Activated CD8-positive, alpha-beta memory T cell treated with anti-CD3 and anti-CD28 coated beads, Interleukin-2, amount 10 ng/mL, durations not matched to agents 7 days and 5 days (primary cell): ENCODE data around the gene GPC1. TPM values are rescaled to one million over a fixed set of nuclear protein-coding genes. Genes with fewer than 3 reads are reported as not detected.

Experiments
- ATAC-seq: fragments of 150-1000 bp; cut with Tn5 transposase; one replicate; pipeline ENCODE4 v1.10.0; 2021; ENCODE audit warnings: moderate library complexity
- CTCF ChIA-PET: fragments of 350-600 bp; sonication (Branson Sonifier 250); formaldehyde crosslinking; loops from one replicate; lab custom pipeline; 2021; ENCODE audit warnings: antibody characterized with exemption; lab: Charles Lee
- DNase-seq: peaks from one replicate; pipeline ENCODE4 v3.0.0-alpha.2; 2020
- H3K27ac Mint-ChIP-seq: one replicate; pipeline ENCODE4 v1.8.0; 2021; ENCODE audit warnings: mild to moderate bottlenecking, mixed read lengths
- H3K27me3 Mint-ChIP-seq: one replicate; pipeline ENCODE4 v1.8.0; 2021; ENCODE audit warnings: mixed read lengths
- H3K36me3 Mint-ChIP-seq: one replicate; pipeline ENCODE4 v1.8.0; 2021; ENCODE audit warnings: mild to moderate bottlenecking, mixed read lengths
- H3K4me1 Mint-ChIP-seq: one replicate; pipeline ENCODE4 v1.8.0; 2021; ENCODE audit warnings: mixed read lengths
- H3K4me3 Mint-ChIP-seq: one replicate; pipeline ENCODE4 v1.8.0; 2021; ENCODE audit warnings: mild to moderate bottlenecking, moderate library complexity, mixed read lengths
- H3K9me3 Mint-ChIP-seq: one replicate; pipeline ENCODE4 v1.8.0; 2022; ENCODE audit warnings: low read depth, mixed read lengths
- total RNA-seq, 2 experiments: library from RNA; stranded (reverse); gene quantifications; one replicate each; pipeline ENCODE4 v1.2.3, GENCODE V29; 2021

The GPC1 gene
- total RNA-seq, 2 experiments from 2014 or later = 3.2 to 4.5 TPM

- CTCF ChIA-PET = no interaction called here
- H3K27ac Mint-ChIP-seq = no peak overlapping the region
Measured at GRCh38 chr2:240392948-240393830, 42.3 kb upstream of the GPC1 start.

GRCh38 chr2:240393831-240394410 lies 41.5 kb upstream of the GPC1 start:
- no peaks in the 10 kb centered on the region for H3K9me3 Mint-ChIP-seq
- CTCF ChIA-PET = no interaction called here
- DNase-seq = no peak

More at GRCh38 chr2:240392948-240393830, 42.3 kb upstream of the GPC1 start:
- DNase-seq (no peak), ATAC-seq (peak; percentile 28)
- Mint-ChIP-seq H3K36me3 (no peaks in the 10 kb centered on the region), H3K9me3 (no peaks in the 10 kb centered on the region), H3K4me1 (peaks cover 5% of the 10 kb centered on the region), H3K27me3 (no peaks in the 10 kb centered on the region), H3K4me3 (no peak overlapping the region)

GRCh38 chr2:240394549-240394948 lies 40.9 kb upstream of the GPC1 start:
- DNase-seq (no peak), ATAC-seq (no peak)
- no peaks in the 10 kb centered on the region for H3K27me3 Mint-ChIP-seq
- peaks cover 5% of the 10 kb centered on the region for H3K4me1 Mint-ChIP-seq
- no peaks in the 10 kb centered on the region for H3K9me3 Mint-ChIP-seq
- H3K4me3 Mint-ChIP-seq = no peak overlapping the region
- no peak overlapping the region for H3K27ac Mint-ChIP-seq
- CTCF ChIA-PET = no interaction called here
- no peaks in the 10 kb centered on the region for H3K36me3 Mint-ChIP-seq

More at GRCh38 chr2:240393831-240394410, 41.5 kb upstream of the GPC1 start:
- no peak overlapping the region for H3K4me3 Mint-ChIP-seq
- H3K4me1 Mint-ChIP-seq = peaks cover 5% of the 10 kb centered on the region
- H3K36me3 Mint-ChIP-seq = no peaks in the 10 kb centered on the region
- no peaks in the 10 kb centered on the region for H3K27me3 Mint-ChIP-seq
- no peak overlapping the region for H3K27ac Mint-ChIP-seq
- ATAC-seq = no peak

GRCh38 chr2:240395448-240395847 lies 40.0 kb upstream of the GPC1 start:
- no peak overlapping the region for H3K4me3 Mint-ChIP-seq
- H3K36me3 Mint-ChIP-seq = no peaks in the 10 kb centered on the region
- DNase-seq (no peak), ATAC-seq (no peak)
- H3K4me1 Mint-ChIP-seq = peaks cover 5% of the 10 kb centered on the region
- H3K27ac Mint-ChIP-seq = no peak overlapping the region
- CTCF ChIA-PET = no interaction called here
- no peaks in the 10 kb centered on the region for H3K27me3 Mint-ChIP-seq
- no peaks in the 10 kb centered on the region for H3K9me3 Mint-ChIP-seq

GRCh38 chr2:240395896-240396622 lies 39.4 kb upstream of the GPC1 start:
- no peak overlapping the region for H3K27ac Mint-ChIP-seq
- CTCF ChIA-PET = interaction anchor here (0.6 kb wide), 1 partner anchor 30 kb away, joined by 3 read pairs; no protein-coding TSS in a partner anchor
- ATAC-seq (no peak), DNase-seq (no peak)
- no peaks in the 10 kb centered on the region for H3K9me3 Mint-ChIP-seq
- peaks cover 5% of the 10 kb centered on the region for H3K4me1 Mint-ChIP-seq
- H3K4me3 Mint-ChIP-seq = no peak overlapping the region
- no peaks in the 10 kb centered on the region for H3K27me3 Mint-ChIP-seq
- H3K36me3 Mint-ChIP-seq = no peaks in the 10 kb centered on the region

- H3K27me3 Mint-ChIP-seq = no peaks in the 10 kb centered on the region
- H3K4me1 Mint-ChIP-seq = peaks cover 5% of the 10 kb centered on the region
- H3K4me3 Mint-ChIP-seq = no peak overlapping the region
- no peaks in the 10 kb centered on the region for H3K9me3 Mint-ChIP-seq
- no peaks in the 10 kb centered on the region for H3K36me3 Mint-ChIP-seq
- DNase-seq (no peak), ATAC-seq (no peak)
- CTCF ChIA-PET = no interaction called here
- H3K27ac Mint-ChIP-seq = no peak overlapping the region
Measured at GRCh38 chr2:240396623-240397541, 38.6 kb upstream of the GPC1 start.

- no peaks in the 10 kb centered on the region for H3K36me3 Mint-ChIP-seq
- no peak for ATAC-seq
- H3K9me3 Mint-ChIP-seq = no peaks in the 10 kb centered on the region
- peaks cover 3% of the 10 kb centered on the region for H3K4me1 Mint-ChIP-seq
- DNase-seq = no peak
- no peak overlapping the region for H3K4me3 Mint-ChIP-seq
- H3K27me3 Mint-ChIP-seq = peaks cover 2% of the 10 kb centered on the region
- CTCF ChIA-PET = no interaction called here
- no peak overlapping the region for H3K27ac Mint-ChIP-seq
Measured at GRCh38 chr2:240397542-240397916, 37.9 kb upstream of the GPC1 start.

- ATAC-seq (no peak), DNase-seq (no peak)
- H3K36me3 Mint-ChIP-seq = no peaks in the 10 kb centered on the region
- H3K9me3 Mint-ChIP-seq = no peaks in the 10 kb centered on the region
- CTCF ChIA-PET = no interaction called here
- peaks cover 2% of the 10 kb centered on the region for H3K4me1 Mint-ChIP-seq
- H3K27ac Mint-ChIP-seq = no peak overlapping the region
- H3K4me3 Mint-ChIP-seq = no peak overlapping the region
- peaks cover 2% of the 10 kb centered on the region for H3K27me3 Mint-ChIP-seq
Measured at GRCh38 chr2:240397924-240398645, 37.4 kb upstream of the GPC1 start.

- no peak for DNase-seq
- Mint-ChIP-seq H3K4me3 (no peak overlapping the region), H3K36me3 (no peaks in the 10 kb centered on the region), H3K27ac (no peak overlapping the region), H3K4me1 (peaks cover 8% of the 10 kb centered on the region), H3K9me3 (no peaks in the 10 kb centered on the region), H3K27me3 (peaks cover 4% of the 10 kb centered on the region)
- CTCF ChIA-PET = no interaction called here
- ATAC-seq = no peak
Measured at GRCh38 chr2:240398661-240399267, 36.7 kb upstream of the GPC1 start.

- H3K9me3 Mint-ChIP-seq = no peaks in the 10 kb centered on the region
- no peak for DNase-seq
- peaks cover 8% of the 10 kb centered on the region for H3K4me1 Mint-ChIP-seq
- H3K4me3 Mint-ChIP-seq = no peak overlapping the region
- no peak overlapping the region for H3K27ac Mint-ChIP-seq
- peaks cover 4% of the 10 kb centered on the region for H3K27me3 Mint-ChIP-seq
- H3K36me3 Mint-ChIP-seq = no peaks in the 10 kb centered on the region
- ATAC-seq = no peak
- CTCF ChIA-PET = no interaction called here
Measured at GRCh38 chr2:240399419-240400324, 35.8 kb upstream of the GPC1 start.

GRCh38 chr2:240400371-240401161 lies 34.9 kb upstream of the GPC1 start:
- Mint-ChIP-seq H3K36me3 (no peaks in the 10 kb centered on the region), H3K27me3 (peaks cover 4% of the 10 kb centered on the region), H3K4me3 (no peak overlapping the region), H3K27ac (no peak overlapping the region), H3K4me1 (peaks cover 8% of the 10 kb centered on the region), H3K9me3 (no peaks in the 10 kb centered on the region)
- DNase-seq (no peak), ATAC-seq (no peak)
- CTCF ChIA-PET = no interaction called here
